ENCODE measurements around the gene GADD45GIP1.
"Not testable (repeated sequence)": the region's sequence is repeated elsewhere in the genome, so short reads cannot be mapped to it uniquely, and the experiment has no call there.

GADD45GIP1 gene

DNA sequence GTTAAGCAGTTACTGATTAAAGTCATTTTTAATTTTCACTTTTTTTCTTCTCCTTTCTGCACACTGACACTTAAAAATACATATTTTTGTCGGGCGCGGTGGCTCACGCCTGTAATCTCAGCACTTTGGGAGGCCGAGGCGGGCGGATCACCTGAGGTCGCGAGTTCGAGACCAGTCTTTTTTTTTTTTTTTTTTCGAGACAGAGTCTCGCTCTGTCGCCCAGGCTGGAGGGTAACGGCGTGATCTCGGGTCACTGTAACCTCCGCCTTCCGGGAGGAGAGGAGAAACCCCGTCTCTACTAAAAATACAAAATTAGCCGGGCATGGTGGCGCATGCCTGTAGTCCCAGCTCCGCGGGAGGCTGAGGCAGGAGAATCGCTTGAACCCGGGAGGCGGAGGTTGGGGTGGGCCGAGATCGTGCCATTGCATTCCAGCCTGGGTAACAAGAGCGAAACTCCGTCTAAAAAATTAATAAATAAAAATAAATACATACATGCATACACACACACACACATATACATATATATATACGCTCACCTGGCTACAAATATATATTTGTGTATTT is 448 bp upstream of the GADD45GIP1 start:
- not testable (repeated sequence) for DNase-seq (ENCODE audit: low read depth)

DNA sequence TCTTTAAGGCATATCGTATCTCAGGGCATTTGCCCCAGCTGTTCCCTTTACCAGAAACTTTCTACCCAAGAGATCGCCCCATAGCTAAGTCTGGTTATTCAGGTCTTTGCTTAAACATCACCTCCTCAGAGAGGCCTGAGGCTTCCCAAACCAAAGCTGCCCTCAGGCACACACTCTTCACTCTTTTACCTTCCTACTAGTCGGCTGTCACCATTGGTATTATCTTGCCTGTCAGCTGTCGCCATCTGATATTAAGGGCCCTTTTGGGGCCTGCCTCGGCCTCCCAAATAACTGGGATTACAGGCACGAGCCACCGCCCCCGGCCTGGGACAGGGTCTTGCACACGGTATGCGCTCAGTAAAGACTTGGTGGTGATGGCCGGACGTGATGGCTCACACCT is 1.0 kb downstream of the GADD45GIP1 start:
- DNase-seq (ENCODE audit: low read depth), result no peak

DNA sequence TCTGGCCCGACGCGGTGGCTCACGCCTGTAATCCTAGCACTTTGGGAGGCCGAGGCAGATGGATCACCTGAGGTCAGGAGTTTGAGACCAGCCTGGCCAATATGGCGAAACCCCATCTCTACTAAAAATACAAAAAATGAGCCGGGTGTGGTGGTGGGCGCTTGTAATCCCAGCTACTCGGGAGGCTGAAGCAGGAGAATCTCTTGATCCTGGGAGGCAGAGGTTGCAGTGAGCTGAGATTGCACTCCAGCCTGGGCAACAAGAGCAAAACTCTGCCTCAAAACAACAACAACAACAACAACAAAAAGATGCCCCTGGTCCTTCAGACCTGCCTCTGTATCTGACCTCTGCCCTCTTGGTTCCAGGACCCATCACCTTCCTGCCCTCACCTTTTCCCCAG is 1.4 kb downstream of the GADD45GIP1 start:
- DNase-seq (ENCODE audit: low read depth), result not testable (repeated sequence)

DNA sequence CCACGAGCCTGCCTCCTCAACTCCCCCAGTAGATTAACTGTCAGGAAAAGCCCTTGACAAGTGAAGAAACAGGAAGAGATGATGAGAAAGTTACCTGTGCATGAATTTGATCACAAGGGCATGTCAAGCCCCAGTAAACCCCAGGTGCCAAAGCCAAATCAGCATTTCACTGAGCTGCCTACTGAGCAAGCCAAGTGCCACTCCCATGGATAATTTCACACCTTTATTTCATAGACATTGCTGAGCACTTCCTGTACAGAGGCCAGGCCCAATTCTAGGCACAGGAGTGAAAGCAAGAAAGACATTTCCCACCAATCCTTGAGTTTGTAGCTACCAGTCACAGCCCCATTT is 2.4 kb downstream of the GADD45GIP1 start:
- no peak for DNase-seq (ENCODE audit: low read depth)

DNA sequence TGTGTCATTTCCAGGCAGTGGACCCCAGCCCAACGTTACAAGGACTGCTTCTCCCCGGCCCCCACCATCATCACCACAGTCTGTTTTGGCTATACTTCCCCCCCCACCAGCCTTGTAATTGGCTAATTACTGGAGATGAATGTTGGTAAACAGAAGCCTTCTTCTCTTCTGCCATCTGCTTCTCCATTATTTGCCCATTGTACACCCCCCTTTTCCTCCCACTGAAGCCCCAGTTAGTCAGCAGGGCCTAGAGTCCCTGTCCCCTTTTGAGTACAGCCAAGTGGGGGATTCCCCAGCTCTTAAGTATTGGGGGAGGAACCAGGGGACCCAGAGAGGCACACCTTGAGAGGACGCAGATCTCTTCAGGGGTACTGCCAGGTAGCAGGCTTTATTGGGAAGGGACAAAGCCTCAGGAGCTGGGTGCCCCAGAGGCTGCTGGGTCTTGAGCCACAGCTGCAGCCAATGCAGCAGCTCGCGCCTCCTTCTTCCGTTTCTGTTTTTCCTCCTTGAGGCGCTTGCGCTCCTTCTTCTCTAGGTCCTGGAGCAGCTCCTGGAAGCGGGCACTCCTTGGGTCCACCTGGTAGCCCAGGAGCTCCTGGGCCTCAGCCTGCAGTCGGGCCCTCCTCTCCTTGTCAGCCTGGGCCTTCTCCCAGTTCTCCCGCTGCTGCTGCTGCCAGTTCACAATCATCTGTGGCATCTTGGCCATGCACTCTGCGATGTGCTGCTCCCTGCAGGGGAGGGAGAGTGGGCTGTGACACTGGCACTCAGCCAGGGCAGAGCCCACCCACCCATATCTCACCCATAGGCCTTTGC is 3.0 kb downstream of the GADD45GIP1 start:
- no peak for DNase-seq (ENCODE audit: low read depth)

DNA sequence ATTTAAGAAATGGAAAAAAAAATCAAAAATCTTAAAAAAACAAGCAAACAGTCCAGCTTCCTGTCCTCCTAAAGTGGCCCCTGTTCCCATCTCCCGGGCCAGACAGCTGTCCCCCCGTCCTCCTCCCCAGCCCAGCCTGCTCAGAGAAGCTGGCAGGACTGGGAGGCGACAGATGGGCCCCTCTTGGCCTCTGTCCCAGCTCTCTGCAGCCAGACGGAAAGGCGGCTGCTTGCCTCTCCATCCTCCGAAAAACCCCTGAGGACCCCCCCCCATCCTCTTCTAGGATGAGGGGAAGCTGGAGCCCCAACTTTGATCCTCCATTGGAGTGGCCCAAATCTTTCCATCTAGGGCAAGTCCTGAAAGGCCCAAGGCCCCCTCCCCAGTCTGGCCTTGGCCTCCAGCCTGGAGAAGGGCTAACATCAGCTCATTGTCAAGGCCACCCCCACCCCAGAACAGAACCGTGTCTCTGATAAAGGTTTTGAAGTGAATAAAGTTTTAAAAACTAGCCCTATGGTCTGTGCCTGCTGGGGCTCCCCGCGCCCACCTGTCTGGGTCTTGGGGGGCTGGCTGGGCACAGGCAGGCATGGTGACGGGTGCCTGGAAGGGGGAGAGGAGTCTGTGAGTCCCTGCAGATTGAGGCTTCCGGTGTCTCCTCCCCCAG is 3.8 kb downstream of the GADD45GIP1 start:
- DNase-seq (ENCODE audit: low read depth), result no peak

DNA sequence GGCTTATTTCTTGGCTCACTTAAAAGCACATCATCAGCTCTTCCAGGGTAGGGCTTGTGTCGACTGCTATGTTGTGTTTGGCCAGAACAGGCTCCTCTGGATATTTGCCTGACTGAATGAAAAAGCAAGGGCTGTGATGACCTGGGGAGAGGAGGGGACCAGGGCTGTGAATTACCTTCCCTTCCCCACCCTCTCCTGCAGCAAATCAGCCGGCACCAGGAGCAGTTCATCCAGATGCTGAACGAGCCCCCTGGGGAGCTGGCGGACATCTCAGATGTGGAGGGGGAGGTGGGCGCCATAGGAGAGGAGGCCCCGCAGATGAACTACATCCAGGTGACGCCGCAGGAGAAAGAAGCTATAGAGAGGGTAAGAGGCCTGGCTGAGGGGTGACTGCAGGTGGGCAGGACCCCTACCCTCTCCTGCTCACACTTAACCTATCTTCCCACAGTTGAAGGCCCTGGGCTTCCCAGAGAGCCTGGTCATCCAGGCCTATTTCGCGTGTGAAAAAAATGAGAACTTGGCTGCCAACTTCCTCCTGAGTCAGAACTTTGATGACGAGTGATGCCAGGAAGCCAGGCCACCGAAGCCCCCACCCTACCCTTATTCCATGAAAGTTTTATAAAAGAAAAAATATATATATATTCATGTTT is 4.4 kb downstream of the GADD45GIP1 start:
- DNase-seq (ENCODE audit: low read depth), result no peak

DNA sequence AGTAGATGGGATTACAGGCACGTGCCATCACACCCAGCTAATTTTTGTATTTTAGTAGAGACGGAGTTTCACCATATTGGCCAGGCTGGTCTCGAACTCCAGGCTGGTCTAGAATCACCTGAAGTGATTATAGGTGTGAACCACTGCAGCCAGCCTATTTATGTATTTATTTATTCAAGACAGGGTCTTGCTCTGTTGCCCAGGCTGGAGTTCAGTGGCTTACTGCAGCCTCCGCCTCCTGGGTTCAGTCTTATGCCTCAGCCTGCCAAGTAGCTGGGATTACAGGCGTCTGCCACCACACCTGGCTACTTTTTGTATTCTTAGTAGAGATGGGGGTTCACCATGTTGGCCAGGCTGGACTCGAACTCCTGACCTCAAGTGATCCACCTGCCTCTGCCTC is 5.0 kb downstream of the GADD45GIP1 start:
- not testable (repeated sequence) for DNase-seq (ENCODE audit: low read depth)

DNA sequence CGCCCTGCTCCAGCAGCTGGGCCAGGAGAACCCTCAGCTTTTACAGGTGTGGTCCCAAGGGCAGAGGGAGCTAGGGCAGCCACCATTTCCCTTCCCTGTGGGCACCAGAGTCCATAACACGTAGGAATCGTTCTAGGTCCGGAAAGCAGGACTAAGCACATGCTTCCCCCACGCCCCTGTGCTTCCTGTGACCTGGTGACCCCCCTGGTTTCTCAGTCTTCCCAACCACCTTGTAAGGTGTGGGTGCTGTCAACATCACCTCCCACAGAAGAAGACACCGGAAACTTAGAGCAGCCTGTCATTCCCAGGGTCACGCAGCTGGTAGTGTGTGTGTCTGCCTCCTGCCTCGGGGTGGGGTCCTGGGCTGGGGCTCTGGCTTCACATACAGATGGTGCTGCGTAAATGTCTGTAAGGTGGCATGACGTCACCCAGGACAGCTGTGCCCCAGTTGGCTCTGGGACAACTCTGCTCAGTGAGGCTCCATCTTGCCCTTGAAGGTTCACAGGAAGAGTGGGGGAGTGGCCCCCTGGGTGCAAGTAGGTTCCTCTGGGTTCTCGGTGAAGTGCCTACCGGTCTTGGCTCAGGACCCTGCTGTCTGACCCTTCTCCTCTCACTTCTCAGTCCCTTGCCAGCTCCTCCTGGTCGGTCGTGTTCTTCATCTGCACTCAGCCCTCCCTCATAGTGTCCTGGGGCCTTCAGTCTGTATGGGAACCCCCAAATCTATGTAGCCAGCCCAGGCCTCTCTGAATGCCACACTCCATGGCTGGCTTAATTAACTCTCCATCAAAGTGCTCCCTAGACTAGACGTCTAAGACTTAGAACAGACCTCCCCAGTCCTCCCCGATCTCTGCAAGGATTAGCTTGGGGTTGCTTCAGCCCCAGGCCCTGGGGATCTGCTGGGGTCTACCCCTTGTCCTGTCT is 7.4 kb downstream of the GADD45GIP1 start:
- DNase-seq (ENCODE audit: low read depth), result no peak

DNA sequence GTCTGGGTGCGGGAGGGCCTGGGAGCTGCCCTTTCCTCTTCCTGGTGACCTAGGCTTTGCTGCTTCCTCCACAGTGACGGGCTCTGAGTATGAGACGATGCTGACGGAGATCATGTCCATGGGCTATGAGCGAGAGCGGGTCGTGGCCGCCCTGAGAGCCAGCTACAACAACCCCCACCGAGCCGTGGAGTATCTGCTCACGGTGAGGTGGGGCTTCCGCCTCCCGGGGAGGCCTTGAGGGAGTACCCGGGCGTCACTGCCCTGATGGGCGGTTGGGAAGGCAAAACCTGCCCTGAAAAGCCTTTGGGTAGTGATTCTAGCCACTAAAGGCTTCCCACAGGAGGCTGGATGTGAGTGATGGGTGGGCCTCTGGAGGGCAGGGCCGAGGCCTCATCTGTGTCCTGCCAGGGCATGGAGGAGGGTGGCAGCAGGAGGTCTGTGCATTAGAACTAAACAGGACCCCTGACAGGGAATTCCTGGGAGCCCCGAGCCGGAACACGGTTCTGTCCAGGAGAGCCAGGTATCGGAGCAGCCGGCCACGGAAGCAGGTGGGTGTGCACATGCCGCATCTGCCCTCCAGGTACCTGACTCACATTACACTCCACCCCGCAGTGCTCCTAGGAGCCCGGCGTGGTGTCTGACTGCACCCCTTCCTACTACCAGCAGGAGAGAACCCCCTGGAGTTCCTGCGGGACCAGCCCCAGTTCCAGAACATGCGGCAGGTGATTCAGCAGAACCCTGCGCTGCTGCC is 8.2 kb downstream of the GADD45GIP1 start:
- no peak for DNase-seq (ENCODE audit: low read depth)

DNA sequence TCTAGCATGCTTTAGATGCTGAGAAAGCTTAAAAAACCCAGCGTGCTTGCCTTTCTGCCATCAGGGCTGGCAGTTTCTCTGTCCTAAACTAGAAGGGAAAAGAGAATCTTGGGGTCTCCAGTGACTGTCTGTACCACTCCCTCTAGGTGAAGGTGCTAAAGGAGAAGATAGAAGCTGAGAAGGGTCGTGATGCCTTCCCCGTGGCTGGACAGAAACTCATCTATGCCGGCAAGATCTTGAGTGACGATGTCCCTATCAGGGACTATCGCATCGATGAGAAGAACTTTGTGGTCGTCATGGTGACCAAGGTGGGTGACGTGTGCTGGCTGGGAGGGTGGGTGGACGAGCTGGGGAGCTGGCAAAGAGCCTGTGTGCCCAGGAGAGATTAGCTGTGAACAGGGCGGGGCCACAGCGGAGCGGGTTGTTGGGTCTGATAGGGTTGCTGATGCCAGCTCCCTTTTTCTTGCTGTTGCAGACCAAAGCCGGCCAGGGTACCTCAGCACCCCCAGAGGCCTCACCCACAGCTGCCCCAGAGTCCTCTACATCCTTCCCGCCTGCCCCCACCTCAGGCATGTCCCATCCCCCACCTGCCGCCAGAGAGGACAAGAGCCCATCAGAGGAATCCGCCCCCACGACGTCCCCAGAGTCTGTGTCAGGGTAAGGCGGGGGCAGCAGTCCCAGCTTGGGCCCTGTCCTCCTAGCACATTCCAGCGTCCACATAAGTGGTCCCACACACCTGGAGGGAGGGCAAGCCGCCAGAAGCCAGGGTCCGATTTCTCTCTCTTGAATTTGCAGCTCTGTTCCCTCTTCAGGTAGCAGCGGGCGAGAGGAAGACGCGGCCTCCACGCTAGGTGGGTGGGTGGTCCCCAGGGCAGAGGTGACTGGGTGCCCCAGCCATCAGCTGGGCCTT is 9.1 kb downstream of the GADD45GIP1 start:
- no peak for DNase-seq (ENCODE audit: low read depth)

DNA sequence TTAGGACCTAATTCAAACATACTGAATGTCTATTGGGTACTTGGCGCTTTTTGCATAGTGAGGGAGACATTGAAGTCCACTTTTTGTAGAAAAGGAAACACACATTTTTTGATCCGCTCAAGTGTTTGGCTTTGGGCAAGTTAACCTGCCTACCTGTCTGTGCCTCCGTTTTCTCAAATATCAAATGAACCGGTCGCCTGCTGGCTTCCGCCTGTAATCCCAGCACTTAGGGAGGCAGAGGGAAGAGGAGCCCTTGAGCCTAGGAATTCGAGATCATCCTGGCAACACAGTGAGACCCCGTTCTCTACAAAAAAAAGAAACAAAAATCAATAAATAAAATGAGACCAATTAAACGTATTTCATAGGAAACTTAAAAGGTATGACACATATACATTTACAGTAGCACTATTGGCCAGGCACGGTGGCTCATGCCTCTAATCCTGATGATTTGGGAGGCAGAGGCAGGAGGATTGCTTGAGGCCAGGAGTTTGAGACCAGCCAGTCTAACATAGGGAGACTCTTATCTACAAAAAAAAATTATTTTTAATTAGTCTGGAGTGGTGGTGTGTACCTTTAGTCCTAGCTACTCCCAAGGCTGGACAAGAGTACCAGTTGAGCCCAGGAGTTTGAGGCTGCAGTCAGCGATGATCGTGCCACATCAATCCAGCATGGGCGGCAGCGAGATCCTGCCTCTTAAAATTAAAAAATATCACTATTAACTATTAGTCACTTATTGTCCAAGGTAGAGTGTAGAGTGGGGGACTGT is 10.1 kb downstream of the GADD45GIP1 start:
- DNase-seq (ENCODE audit: low read depth), result no peak

DNA sequence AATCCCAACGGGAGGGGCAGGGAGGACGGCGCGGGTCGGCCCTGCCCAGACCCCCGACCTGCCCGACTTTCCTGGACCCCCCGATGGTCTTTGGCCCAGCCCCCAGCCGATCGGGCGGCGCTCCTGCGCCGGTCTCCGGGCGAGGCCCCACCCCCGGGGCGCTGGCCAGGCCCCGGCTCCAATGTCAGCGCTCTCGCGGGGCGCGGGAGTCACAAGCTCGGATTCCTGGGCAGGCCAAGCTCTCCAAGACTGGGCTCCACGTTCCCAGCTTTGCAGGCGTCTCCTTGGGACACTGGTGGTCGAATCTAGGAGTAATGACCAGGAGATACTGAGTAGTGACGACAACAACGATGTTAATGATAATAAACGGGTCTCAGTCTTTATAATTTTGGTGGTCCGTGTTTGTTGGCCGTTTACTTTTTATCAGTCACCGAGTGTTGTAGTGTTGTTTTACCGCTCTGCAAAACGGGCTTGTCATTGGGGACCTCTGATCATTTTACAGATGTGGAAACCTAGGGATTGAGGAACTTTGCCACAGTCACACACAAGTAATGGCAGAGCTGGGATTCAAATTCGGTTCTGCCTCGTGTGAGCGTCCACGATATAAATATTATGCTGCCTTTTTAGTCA is 10.8 kb downstream of the GADD45GIP1 start:
- DNase-seq (ENCODE audit: low read depth), result peak; percentile 30

DNA sequence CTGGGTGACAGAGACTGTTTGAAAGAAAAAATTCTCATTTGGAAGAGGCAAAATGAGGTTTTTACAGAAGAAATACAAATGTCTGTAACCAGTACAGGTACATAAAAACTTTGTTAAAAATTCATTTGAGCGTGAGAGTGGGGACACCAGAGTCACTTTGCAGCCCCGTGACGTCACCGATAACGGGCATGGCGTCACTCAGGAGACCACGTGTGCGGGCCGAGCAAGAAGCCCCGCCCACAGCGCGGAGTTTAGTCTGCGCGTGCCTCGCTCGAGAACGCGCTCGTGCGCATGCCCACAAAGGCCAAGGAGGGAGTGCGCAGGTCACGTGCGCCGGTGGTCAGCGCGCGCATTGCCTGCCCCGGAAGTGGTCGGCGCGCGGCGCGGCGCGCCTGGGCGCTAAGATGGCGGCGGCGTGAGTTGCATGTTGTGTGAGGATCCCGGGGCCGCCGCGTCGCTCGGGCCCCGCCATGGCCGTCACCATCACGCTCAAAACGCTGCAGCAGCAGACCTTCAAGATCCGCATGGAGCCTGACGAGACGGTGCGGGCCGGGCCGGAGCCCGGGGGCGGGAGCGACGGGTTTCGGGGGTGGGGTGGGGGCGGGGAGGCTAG is 11.4 kb downstream of the GADD45GIP1 start, which contains the start of gene RAD23A:
Gene RAD23A, plus strand, starts transcription at position 384 of the 613 bp plus-strand sequence. Its CDS starts 87 bp downstream, at position 471.
- DNase-seq (ENCODE audit: low read depth), result peak; percentile 97

DNA sequence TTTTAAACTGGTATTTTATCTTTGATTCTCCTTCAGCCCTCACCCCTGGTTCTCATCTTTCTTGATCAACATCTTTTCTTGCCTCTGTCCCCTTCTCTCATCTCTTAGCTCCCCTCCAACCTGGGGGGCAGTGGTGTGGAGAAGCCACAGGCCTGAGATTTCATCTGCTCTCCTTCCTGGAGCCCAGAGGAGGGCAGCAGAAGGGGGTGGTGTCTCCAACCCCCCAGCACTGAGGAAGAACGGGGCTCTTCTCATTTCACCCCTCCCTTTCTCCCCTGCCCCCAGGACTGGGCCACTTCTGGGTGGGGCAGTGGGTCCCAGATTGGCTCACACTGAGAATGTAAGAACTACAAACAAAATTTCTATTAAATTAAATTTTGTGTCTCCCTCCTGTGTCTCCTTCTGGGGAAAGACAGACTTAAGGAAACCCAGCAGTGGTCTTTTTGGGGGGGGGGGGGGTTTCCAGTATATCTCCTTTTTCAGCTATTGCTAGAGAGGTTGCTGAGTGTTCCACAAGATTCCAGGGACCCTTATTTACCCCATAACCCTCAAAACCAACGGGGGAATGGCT is 12.8 kb downstream of the GADD45GIP1 start:
- no peak for DNase-seq (ENCODE audit: low read depth)

DNA sequence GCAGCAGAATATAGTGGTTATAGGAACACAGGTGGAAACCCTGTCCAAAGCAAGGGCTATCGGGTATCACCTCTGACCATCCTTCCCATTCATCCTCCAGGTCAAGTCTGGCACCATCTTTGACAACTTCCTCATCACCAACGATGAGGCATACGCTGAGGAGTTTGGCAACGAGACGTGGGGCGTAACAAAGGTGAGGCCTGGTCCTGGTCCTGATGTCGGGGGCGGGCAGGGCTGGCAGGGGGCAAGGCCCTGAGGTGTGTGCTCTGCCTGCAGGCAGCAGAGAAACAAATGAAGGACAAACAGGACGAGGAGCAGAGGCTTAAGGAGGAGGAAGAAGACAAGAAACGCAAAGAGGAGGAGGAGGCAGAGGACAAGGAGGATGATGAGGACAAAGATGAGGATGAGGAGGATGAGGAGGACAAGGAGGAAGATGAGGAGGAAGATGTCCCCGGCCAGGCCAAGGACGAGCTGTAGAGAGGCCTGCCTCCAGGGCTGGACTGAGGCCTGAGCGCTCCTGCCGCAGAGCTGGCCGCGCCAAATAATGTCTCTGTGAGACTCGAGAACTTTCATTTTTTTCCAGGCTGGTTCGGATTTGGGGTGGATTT is 13.5 kb downstream of the GADD45GIP1 start:
- no peak for DNase-seq (ENCODE audit: low read depth)

DNA sequence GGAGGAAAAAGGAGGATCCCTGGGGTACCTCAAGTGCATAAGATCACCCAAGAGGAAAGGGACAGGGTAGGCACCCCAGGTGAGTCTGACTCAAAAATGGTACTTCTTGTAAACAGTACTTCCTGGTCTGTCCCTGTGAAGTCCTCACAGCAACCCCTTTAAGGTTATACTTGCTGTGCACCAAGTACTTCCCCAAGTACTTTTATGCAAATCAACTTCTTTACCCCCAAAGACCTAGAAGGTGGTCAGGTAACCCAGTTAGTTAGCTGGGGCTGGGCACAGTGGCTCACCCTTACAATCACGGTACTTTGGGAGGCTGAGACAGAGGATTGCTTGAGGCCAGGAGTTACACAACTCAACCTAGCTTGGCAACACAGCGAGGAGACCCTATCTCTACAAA is 16.1 kb downstream of the GADD45GIP1 start:
- DNase-seq (ENCODE audit: low read depth), result no peak

Measured in T follicular helper cell (primary cell).